Brain pericyte (primary cell): ENCODE data around the gene DIPK1A.
A peak's percentile ranks its signal among the peaks of the same experiment; 100 is the strongest.

Experiments used
- DNase-seq: peaks from one replicate; pipeline ENCODE4 v3.0.0-alpha.2; 2012; ENCODE audit warnings: low read depth, low spot score

DIPK1A gene

GRCh38 chr1:92961131-92961895 is at the start of gene DIPK1A:
Gene DIPK1A (minus strand): TSS chr1:92961462. CDS start chr1:92961429, 33 bp downstream.
- DNase-seq: no peak

- no peak for DNase-seq
These were observed 46.8 kb upstream of the DIPK1A start for GRCh38 chr1:93007941-93008577.

GRCh38 chr1:93005252-93005598 is 44.0 kb upstream of the DIPK1A start:
- DNase-seq: no peak

- DNase-seq: no peak
These were observed 43.4 kb upstream of the DIPK1A start for GRCh38 chr1:93004566-93005251.

- no peak for DNase-seq
These were observed 42.7 kb upstream of the DIPK1A start for GRCh38 chr1:93003981-93004380.

- DNase-seq: no peak
These were observed 41.5 kb upstream of the DIPK1A start for GRCh38 chr1:93002781-93003180.

- DNase-seq: no peak
These were observed 40.6 kb upstream of the DIPK1A start for GRCh38 chr1:93001893-93002292.

- DNase-seq: no peak
These were observed 39.5 kb upstream of the DIPK1A start for GRCh38 chr1:93000751-93001175.

- DNase-seq: no peak
These were observed 39.0 kb upstream of the DIPK1A start for GRCh38 chr1:93000291-93000690.

GRCh38 chr1:92998821-92999220 is 37.6 kb upstream of the DIPK1A start:
- no peak for DNase-seq

GRCh38 chr1:92995441-92996430 is 34.5 kb upstream of the DIPK1A start:
- DNase-seq: no peak

- peak; percentile 41 for DNase-seq
These were observed 32.9 kb upstream of the DIPK1A start for GRCh38 chr1:92994105-92994712.

- DNase-seq: no peak
These were observed 32.3 kb upstream of the DIPK1A start for GRCh38 chr1:92993581-92993980.

GRCh38 chr1:92992877-92993276 is 31.6 kb upstream of the DIPK1A start:
- no peak for DNase-seq

- no peak for DNase-seq
These were observed 30.8 kb upstream of the DIPK1A start for GRCh38 chr1:92992054-92992453.

GRCh38 chr1:92990828-92991227 is 29.6 kb upstream of the DIPK1A start:
- DNase-seq: no peak

- no peak for DNase-seq
These were observed 28.8 kb upstream of the DIPK1A start for GRCh38 chr1:92989936-92990583.

GRCh38 chr1:92989253-92989652 is 28.0 kb upstream of the DIPK1A start:
- DNase-seq: no peak

- DNase-seq: no peak
These were observed 26.2 kb upstream of the DIPK1A start for GRCh38 chr1:92987462-92987861.

- no peak for DNase-seq
These were observed 23.8 kb upstream of the DIPK1A start for GRCh38 chr1:92985101-92985500.
